Ishikawa (cell line): ENCODE data around the gene MAD1L1.

Source experiments
- CEBPB ChIP-seq: IDR thresholded peaks from 2 replicates; pipeline ENCODE4 v1.6.1; 2012
- CREB1 ChIP-seq: IDR thresholded peaks from 2 replicates; pipeline ENCODE4 v1.6.1; 2012; ENCODE audit warnings: low read depth
- EGR1 ChIP-seq: IDR thresholded peaks from 2 replicates; pipeline ENCODE4 v1.6.1; 2012
- FOXM1 ChIP-seq: IDR thresholded peaks from 2 replicates; pipeline ENCODE4 v1.6.1; 2012; ENCODE audit warnings: low read depth, borderline replicate concordance
- NFIC ChIP-seq: IDR thresholded peaks from 2 replicates; pipeline ENCODE4 v1.6.1; 2012
- RAD21 ChIP-seq: IDR thresholded peaks from 2 replicates; pipeline ENCODE4 v1.6.1; 2012; ENCODE audit warnings: low read depth
- TAF1 ChIP-seq: IDR thresholded peaks from 2 replicates; pipeline ENCODE4 v1.6.1; 2012; ENCODE audit warnings: low read depth, mild to moderate bottlenecking
- TCF12 ChIP-seq: IDR thresholded peaks from 2 replicates; pipeline ENCODE4 v1.6.1; 2012; ENCODE audit warnings: low read depth
- TEAD4 ChIP-seq: IDR thresholded peaks from 2 replicates; pipeline ENCODE4 v1.6.1; 2012
- YY1 ChIP-seq: IDR thresholded peaks from 2 replicates; pipeline ENCODE4 v1.6.1; 2012; ENCODE audit warnings: low read depth
- ZBTB7A ChIP-seq: IDR thresholded peaks from 2 replicates; pipeline ENCODE4 v1.6.1; 2012; ENCODE audit warnings: low read depth
- TF ChIP-seq, protein P1 (sequence below): IDR thresholded peaks from 2 replicates; pipeline ENCODE4 v1.6.1; 2012
- TF ChIP-seq, protein P2 (sequence below): IDR thresholded peaks from 2 replicates; pipeline ENCODE4 v1.6.1; 2012; ENCODE audit warnings: low read depth, mild to moderate bottlenecking
- TF ChIP-seq, protein P3 (sequence below): IDR thresholded peaks from 2 replicates; pipeline ENCODE4 v1.6.1; 2012

Gene MAD1L1

DNA sequence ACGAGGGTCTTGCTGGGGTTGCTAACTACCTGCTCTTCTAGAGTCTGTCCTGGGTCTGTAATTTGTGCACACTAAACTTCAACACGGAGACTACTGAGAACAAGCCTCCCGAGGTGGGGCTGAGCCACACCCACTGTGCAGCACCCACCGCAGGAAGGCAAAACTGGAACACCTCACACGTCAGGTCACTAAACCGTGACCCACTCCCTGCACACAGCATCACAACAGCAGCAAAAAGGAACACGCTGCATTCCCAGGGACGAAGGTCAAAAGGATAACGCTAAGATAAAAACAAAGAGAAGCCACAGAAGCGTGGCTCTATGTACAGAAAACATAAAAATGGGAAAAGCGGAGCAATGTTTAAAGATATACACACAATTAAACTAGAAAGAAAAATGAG, 170.1 kb downstream of the MAD1L1 start:
- TF ChIP-seq TAF1 (no peak), RAD21 (no peak), FOXM1 (no peak), TEAD4 (no peak), CEBPB (no peak), NFIC (no peak), YY1 (no peak), EGR1 (no peak), ZBTB7A (no peak)
- TF ChIP-seq, protein P1, sequence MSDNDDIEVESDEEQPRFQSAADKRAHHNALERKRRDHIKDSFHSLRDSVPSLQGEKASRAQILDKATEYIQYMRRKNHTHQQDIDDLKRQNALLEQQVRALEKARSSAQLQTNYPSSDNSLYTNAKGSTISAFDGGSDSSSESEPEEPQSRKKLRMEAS: no peak
- TF ChIP-seq, protein P2, sequence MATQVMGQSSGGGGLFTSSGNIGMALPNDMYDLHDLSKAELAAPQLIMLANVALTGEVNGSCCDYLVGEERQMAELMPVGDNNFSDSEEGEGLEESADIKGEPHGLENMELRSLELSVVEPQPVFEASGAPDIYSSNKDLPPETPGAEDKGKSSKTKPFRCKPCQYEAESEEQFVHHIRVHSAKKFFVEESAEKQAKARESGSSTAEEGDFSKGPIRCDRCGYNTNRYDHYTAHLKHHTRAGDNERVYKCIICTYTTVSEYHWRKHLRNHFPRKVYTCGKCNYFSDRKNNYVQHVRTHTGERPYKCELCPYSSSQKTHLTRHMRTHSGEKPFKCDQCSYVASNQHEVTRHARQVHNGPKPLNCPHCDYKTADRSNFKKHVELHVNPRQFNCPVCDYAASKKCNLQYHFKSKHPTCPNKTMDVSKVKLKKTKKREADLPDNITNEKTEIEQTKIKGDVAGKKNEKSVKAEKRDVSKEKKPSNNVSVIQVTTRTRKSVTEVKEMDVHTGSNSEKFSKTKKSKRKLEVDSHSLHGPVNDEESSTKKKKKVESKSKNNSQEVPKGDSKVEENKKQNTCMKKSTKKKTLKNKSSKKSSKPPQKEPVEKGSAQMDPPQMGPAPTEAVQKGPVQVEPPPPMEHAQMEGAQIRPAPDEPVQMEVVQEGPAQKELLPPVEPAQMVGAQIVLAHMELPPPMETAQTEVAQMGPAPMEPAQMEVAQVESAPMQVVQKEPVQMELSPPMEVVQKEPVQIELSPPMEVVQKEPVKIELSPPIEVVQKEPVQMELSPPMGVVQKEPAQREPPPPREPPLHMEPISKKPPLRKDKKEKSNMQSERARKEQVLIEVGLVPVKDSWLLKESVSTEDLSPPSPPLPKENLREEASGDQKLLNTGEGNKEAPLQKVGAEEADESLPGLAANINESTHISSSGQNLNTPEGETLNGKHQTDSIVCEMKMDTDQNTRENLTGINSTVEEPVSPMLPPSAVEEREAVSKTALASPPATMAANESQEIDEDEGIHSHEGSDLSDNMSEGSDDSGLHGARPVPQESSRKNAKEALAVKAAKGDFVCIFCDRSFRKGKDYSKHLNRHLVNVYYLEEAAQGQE: no peak
- TF ChIP-seq, protein P3, sequence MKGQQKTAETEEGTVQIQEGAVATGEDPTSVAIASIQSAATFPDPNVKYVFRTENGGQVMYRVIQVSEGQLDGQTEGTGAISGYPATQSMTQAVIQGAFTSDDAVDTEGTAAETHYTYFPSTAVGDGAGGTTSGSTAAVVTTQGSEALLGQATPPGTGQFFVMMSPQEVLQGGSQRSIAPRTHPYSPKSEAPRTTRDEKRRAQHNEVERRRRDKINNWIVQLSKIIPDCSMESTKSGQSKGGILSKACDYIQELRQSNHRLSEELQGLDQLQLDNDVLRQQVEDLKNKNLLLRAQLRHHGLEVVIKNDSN: no peak

DNA sequence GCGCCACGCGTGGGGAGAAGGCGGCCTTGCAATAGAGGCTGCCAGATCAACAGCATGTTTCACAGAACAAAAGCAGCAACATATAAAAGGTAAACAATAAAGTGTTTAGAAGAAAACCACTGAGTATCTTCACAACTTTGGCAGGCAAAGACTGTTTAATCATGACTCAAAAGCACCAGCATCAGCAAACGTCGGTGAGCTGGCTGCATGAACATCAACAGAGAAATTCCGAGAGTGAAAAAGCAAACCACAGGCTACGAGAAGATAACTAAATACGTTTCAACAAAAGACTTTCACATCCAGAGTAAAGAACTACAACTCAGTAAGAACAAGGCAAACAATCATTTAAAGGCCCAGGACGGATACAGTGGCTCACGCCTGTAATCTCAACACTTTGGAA, 172.0 kb downstream of the MAD1L1 start:
- no peak for TF ChIP-seq YY1
- no peak for TF ChIP-seq TEAD4
- TF ChIP-seq, protein P2: no peak
- no peak for TF ChIP-seq TCF12
- TF ChIP-seq CREB1: no peak
- TF ChIP-seq, protein P3: no peak
- no peak for TF ChIP-seq FOXM1
- no peak for TF ChIP-seq RAD21

DNA sequence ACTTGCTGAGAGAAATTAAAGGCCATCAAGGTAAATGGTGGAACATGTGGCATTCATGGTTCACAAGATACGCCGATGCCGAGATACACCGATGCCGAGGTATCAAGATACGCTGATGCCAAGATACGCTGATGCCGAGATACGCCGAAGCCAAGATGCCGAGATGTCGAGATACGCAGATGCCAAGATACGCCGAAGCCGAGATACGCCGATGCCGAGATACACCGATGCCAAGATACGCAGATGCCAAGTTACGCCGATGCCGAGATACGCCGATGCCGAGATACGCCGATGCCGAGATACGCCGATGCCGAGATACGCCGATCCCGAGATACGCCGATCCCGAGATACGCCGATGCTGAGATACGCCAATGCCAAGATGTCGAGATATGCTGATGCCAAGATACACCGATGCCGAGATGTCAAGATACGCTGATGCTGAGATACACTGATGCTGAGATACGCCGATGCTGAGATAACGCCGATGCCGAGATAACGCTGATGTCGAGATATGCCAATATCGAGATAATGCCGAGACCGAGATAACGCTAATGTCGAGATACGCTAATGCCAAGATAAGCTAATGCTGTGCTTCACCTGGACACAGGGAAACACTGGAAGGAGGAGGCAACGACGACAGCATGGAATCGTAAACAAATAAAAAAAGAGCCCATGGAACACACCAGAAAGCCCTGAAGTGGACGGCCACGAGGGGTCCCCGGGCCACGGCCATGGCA, 172.6 kb downstream of the MAD1L1 start:
- TF ChIP-seq TAF1: no peak
- TF ChIP-seq TCF12: no peak

DNA sequence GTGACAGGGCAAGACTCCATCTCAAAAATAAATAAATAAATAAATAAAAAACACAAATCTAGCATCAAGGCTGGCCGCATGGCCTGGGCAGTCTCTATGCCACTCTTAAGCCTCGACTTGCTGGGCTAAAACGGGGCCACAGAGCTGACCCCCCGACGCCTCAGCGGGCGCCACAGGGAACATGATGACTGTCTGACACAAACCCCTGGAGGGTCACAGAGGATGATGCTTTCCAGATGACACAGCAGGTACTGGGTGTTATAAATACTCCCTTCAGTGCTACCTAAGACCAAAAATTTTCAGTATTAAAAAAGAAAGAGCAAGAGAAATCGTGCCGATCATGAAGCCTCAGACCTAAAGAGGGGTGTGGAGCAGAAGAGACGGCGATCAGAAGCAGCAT, 176.8 kb downstream of the MAD1L1 start:
- no peak for TF ChIP-seq TEAD4
- no peak for TF ChIP-seq ZBTB7A
- no peak for TF ChIP-seq TCF12
- no peak for TF ChIP-seq EGR1
- TF ChIP-seq, protein P2: no peak
- no peak for TF ChIP-seq RAD21
- TF ChIP-seq FOXM1: no peak
- TF ChIP-seq, protein P1: no peak
- TF ChIP-seq CEBPB: no peak
- TF ChIP-seq, protein P3: no peak
- TF ChIP-seq NFIC: no peak
- no peak for TF ChIP-seq CREB1
- no peak for TF ChIP-seq TAF1
